Fibroblast of lung (primary cell): Measurements from ENCODE around the gene SERPINB7. TPM values are rescaled to one million over a fixed set of nuclear protein-coding genes. Genes with fewer than 3 reads are reported as not detected.

Experiments used
- DNase-seq, 2 donors: peaks; one replicate each; pipeline versions ENCODE4 v3.0.0 to v3.0.0-alpha.2; 2010; ENCODE audit warnings: low read depth in 2 of 2
- H2AFZ ChIP-seq: 2 replicates; pipeline ENCODE4 v1.5.1; 2012; ENCODE audit warnings: low read length, control low read depth, inconsistent platforms
- H3K27ac ChIP-seq: 2 replicates; pipeline ENCODE4 v1.5.1; 2011; ENCODE audit warnings: low read length, control low read depth; ENCODE audit not compliant: insufficient read depth
- H3K27me3 ChIP-seq: 2 replicates; pipeline ENCODE4 v1.5.1; 2011; ENCODE audit warnings: mild to moderate bottlenecking, low read length; ENCODE audit not compliant: control insufficient read depth, insufficient read depth
- H3K36me3 ChIP-seq: 2 replicates; pipeline ENCODE4 v1.5.1; 2011; ENCODE audit warnings: low read length; ENCODE audit not compliant: control insufficient read depth, insufficient read depth
- H3K4me1 ChIP-seq: 2 replicates; pipeline ENCODE4 v1.5.1; 2011; ENCODE audit warnings: low read length; ENCODE audit not compliant: control insufficient read depth, insufficient read depth; ENCODE audit errors: extremely low read depth
- H3K4me2 ChIP-seq: 2 replicates; pipeline ENCODE4 v1.5.1; 2011; ENCODE audit warnings: low read length, control low read depth; ENCODE audit not compliant: insufficient read depth; ENCODE audit errors: extremely low read depth
- H3K4me3 ChIP-seq, 4 experiments: fragments of 200-600 bp in 1 of 4; sonication (generic) in 1 of 4; replicated peaks in 1 of 4; 2 replicates each; pipeline ENCODE4 v1.5.1; 2011 to 2016; ENCODE audit warnings: low read length in 4 of 4, low read depth in 3 of 4, mild to moderate bottlenecking in 3 of 4, control low read depth in 2 of 4, inconsistent platforms in 1 of 4, mixed read lengths in 1 of 4; ENCODE audit not compliant: insufficient read depth in 1 of 4; ENCODE audit errors: control extremely low read depth in 1 of 4
- H3K79me2 ChIP-seq: 2 replicates; pipeline ENCODE4 v1.5.1; 2012; ENCODE audit warnings: mild to moderate bottlenecking, low read length, inconsistent platforms; ENCODE audit not compliant: control insufficient read depth, insufficient read depth
- H3K9ac ChIP-seq: 2 replicates; pipeline ENCODE4 v1.5.1; 2011; ENCODE audit warnings: mild to moderate bottlenecking, low read length, control low read depth; ENCODE audit not compliant: insufficient read depth
- H3K9me3 ChIP-seq: 2 replicates; pipeline ENCODE4 v1.5.1; 2012; ENCODE audit warnings: low read depth, low read length; ENCODE audit not compliant: control insufficient read depth, insufficient read depth
- H4K20me1 ChIP-seq: 2 replicates; pipeline ENCODE4 v1.5.1; 2011; ENCODE audit warnings: low read length; ENCODE audit not compliant: control insufficient read depth, insufficient read depth; ENCODE audit errors: extremely low read depth
- CTCF ChIP-seq, 2 donors: IDR thresholded peaks in 1 of 2; conservative IDR thresholded peaks in 1 of 2; 1 replicate in 1 of 2; 2 replicates in 1 of 2; pipeline ENCODE4 v1.5.1; 2011 to 2012; ENCODE audit warnings: low read length in 2 of 2, control low read depth in 1 of 2, inconsistent platforms in 1 of 2, low read depth in 1 of 2, mild to moderate bottlenecking in 1 of 2
- EZH2 ChIP-seq: IDR thresholded peaks from 2 replicates; pipeline ENCODE4 v1.5.1; 2012; ENCODE audit warnings: low read length, control low read depth, mild to moderate bottlenecking; ENCODE audit errors: missing control alignments
- polyA minus RNA-seq: library from RNA; depleted of rRNA, polyadenylated mRNA; stranded (reverse); fragments of >200 nt; gene quantifications from 2 replicates; pipeline ENCODE4 v1.2.3, GENCODE V29; 2011; ENCODE audit warnings: low replicate concordance
- polyA plus RNA-seq, 2 donors: library from polyadenylated mRNA; depleted of rRNA in 1 of 2; stranded (reverse) in 1 of 2; unstranded in 1 of 2; fragments of >200 nt; gene quantifications; 2 replicates each; pipeline ENCODE4 v1.2.1, GENCODE V29; 2011 to 2012; ENCODE audit warnings: missing spikeins in 1 of 2
- total RNA-seq: library from RNA; depleted of rRNA; stranded (reverse); fragments of >200 nt; gene quantifications from 2 replicates; pipeline ENCODE4 v1.2.1, GENCODE V29; 2014

Gene SERPINB7, protein sequence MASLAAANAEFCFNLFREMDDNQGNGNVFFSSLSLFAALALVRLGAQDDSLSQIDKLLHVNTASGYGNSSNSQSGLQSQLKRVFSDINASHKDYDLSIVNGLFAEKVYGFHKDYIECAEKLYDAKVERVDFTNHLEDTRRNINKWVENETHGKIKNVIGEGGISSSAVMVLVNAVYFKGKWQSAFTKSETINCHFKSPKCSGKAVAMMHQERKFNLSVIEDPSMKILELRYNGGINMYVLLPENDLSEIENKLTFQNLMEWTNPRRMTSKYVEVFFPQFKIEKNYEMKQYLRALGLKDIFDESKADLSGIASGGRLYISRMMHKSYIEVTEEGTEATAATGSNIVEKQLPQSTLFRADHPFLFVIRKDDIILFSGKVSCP
- total RNA-seq (1.0 and 3.0 TPM in 2 replicates), polyA plus RNA-seq (6.7 and 15.6 TPM in 2 replicates), polyA minus RNA-seq (5.5 and 14.0 TPM in 2 replicates)
- 4.2 and 9.0 TPM in 2 replicates for polyA plus RNA-seq (2012)

DNA sequence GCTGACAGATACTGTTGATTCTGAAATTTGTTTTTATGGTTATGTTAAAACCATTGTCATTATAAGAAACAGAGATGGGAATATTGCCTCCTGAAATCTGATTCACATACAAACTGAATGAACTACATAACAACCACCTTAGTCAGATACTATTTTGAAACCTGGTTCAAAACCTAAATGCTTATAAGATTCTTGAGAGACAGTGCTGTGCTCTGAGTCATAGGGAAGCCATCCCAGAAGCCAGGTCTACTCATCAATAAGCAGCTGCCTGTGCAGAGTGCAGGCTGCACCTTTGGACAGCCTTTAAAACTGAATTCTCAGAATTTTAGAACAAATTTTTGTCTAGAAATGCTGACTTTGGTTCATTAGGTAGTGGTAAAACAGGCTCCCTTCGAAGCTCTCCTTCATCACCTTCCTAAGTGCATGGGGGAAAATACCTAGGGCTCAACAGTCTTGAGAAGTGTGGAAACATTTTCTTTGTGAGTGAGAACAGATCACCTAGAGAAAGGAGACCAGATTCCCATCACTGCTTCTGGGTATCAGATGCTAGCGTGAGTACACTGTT, at the start of gene SERPINB7:
Gene SERPINB7 (plus strand): TSS at position 253 of the 565 bp plus-strand sequence. CDS start 6,955 bp downstream, outside the sequence.
- Histone ChIP-seq H4K20me1 (no peaks in the 10 kb centered on the region), H3K4me3 (no peak within 1 kb of the TSS), H3K9ac (no peak within 1 kb of the TSS), H3K36me3 (no peaks in the 10 kb centered on the region), H3K9me3 (no peaks in the 10 kb centered on the region), H3K27me3 (no peaks in the 10 kb centered on the region), H3K4me1 (peaks cover 16% of the 10 kb centered on the region), H3K4me2 (peak within 1 kb of the TSS; percentile 21), H3K79me2 (no peaks in the 10 kb centered on the region), H3K27ac (peak within 1 kb of the TSS; percentile 6), H2AFZ (no peak within 1 kb of the TSS)
- DNase-seq: peak; percentile 36 to 95
- TF ChIP-seq EZH2 (no peak), CTCF (conservative IDR thresholded peaks at IDR 0.05 in 1 of 2, IDR thresholded peaks at IDR 0.05 in 1 of 2; ENCODE audit: low read depth in 1 of 2, low read length in 2 of 2) (no peak)

DNA sequence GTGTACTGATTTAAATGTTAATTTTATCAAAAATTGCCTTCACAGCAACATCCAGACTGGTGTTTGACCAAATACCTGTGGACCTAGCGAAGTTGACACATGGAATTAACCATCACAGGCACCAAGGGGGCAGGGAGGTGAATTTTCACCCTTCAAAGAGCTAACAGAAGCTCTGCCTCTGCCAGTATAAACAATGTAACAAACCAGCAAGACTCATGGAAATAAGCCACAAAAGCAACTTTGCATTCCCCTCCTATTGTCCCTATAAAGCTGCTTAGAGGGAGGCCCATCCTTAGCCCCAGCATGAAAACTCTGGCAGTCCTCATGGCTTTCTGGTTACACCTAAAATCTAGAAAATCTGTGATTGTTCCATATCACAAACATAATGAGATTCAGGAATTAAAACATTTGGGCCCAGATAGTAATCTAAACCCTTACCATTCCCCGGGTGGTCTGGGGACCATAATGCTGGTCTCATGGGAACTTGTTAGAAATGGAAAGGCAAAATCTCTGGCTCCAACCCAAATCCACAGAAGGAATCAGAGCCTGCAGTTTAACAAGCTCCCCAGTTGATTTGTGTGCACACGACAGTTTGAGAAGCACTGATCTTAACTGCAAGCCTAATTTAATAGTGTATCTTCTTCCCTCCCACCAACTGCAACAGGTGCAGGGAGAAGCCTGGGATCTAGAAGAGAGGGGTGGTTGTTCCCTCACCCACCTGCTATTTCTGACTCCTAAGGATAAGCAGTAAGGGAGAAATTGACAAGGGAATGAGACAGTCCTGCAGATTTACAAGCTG, 49.3 kb upstream of the SERPINB7 start:
- no peaks in the 10 kb centered on the region for H4K20me1 ChIP-seq
- H2AFZ ChIP-seq: no peak overlapping the region
- no peaks in the 10 kb centered on the region for H3K27me3 ChIP-seq
- no peak overlapping the region for H3K4me2 ChIP-seq
- H3K36me3 ChIP-seq: no peaks in the 10 kb centered on the region
- H3K9ac ChIP-seq: no peak overlapping the region
- no peaks in the 10 kb centered on the region for H3K79me2 ChIP-seq
- no peak overlapping the region for H3K4me3 ChIP-seq
- H3K4me1 ChIP-seq: no peaks in the 10 kb centered on the region
- TF ChIP-seq CTCF (conservative IDR thresholded peaks at IDR 0.05 in 1 of 2, IDR thresholded peaks at IDR 0.05 in 1 of 2; ENCODE audit: low read depth in 1 of 2, low read length in 2 of 2): no peak
- no peak for TF ChIP-seq EZH2
- peak in 1 of 2 donors; percentile 28 for DNase-seq
- no peak overlapping the region for H3K27ac ChIP-seq
- H3K9me3 ChIP-seq: no peaks in the 10 kb centered on the region

DNA sequence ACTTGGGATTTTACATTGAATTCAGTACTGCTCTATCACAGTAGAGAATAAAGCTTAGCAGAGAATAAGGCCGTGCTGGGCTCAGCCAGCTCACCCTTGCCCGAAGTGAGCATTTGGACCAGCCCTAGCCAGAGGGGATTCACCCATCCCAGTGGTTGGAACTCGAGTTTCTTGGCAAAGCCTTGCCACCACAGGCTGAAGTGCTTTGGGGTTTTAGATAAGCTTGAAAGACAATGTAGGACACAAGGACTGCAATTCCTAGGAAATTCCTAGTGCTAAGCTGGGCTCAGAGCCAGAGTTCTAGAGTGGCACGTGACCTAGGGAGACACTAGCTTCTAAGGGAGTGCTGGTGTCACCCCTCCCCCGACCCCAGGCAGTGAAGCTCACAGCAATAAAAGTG, 44.4 kb upstream of the SERPINB7 start:
- H3K27ac ChIP-seq: no peak overlapping the region
- no peak overlapping the region for H3K9ac ChIP-seq
- H3K9me3 ChIP-seq: no peaks in the 10 kb centered on the region
- H3K4me2 ChIP-seq: no peak overlapping the region
- no peak for TF ChIP-seq EZH2
- TF ChIP-seq CTCF (conservative IDR thresholded peaks at IDR 0.05 in 1 of 2, IDR thresholded peaks at IDR 0.05 in 1 of 2; ENCODE audit: low read depth in 1 of 2, low read length in 2 of 2): no peak
- DNase-seq: peak in 1 of 2 donors; percentile 5
- no peaks in the 10 kb centered on the region for H4K20me1 ChIP-seq
- H3K4me1 ChIP-seq: no peaks in the 10 kb centered on the region
- no peaks in the 10 kb centered on the region for H3K79me2 ChIP-seq
- no peak overlapping the region for H3K4me3 ChIP-seq
- H3K36me3 ChIP-seq: no peaks in the 10 kb centered on the region
- H3K27me3 ChIP-seq: no peaks in the 10 kb centered on the region
- no peak overlapping the region for H2AFZ ChIP-seq
